ENCODE measurements around the gene PHACTR3.

DNA sequence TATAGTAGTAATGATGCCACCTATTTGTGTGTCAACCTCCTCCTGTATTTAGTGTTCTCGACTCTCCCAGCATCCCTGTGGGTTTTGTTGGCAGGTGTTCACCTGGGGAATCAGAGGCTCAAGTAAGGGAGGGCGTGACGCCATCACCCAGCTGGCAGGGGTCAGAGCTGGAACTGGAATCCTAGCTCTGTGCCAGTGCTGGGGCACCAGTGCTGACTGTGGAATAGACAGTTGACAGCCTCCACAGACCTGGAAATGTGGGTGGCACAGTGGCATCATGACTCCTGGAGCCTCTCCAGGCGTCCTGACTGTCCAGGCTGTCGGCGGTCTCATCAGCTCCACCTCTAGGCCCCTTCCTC lies 226.3 kb downstream of the PHACTR3 start:
- TF ChIP-seq, protein P1, sequence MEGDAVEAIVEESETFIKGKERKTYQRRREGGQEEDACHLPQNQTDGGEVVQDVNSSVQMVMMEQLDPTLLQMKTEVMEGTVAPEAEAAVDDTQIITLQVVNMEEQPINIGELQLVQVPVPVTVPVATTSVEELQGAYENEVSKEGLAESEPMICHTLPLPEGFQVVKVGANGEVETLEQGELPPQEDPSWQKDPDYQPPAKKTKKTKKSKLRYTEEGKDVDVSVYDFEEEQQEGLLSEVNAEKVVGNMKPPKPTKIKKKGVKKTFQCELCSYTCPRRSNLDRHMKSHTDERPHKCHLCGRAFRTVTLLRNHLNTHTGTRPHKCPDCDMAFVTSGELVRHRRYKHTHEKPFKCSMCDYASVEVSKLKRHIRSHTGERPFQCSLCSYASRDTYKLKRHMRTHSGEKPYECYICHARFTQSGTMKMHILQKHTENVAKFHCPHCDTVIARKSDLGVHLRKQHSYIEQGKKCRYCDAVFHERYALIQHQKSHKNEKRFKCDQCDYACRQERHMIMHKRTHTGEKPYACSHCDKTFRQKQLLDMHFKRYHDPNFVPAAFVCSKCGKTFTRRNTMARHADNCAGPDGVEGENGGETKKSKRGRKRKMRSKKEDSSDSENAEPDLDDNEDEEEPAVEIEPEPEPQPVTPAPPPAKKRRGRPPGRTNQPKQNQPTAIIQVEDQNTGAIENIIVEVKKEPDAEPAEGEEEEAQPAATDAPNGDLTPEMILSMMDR (IDR thresholded peaks at IDR 0.05), result no peak
- TF ChIP-seq POLR2A (IDR thresholded peaks at IDR 0.05), result no peak
